Activated CD4-positive, alpha-beta memory T cell treated with anti-CD3 and anti-CD28 coated beads, Interleukin-2, amount 10 ng/mL, durations not matched to agents 7 days and 5 days (primary cell): ENCODE data around the gene ARHGAP27. TPM values are rescaled to one million over a fixed set of nuclear protein-coding genes. Genes with fewer than 3 reads are reported as not detected.

Experiments used
- CTCF ChIA-PET: fragments of 350-600 bp; sonication (Branson Sonifier 250); formaldehyde crosslinking; loops from one replicate; lab custom pipeline; 2021; ENCODE audit warnings: antibody characterized with exemption, inconsistent platforms; lab: Charles Lee
- POLR2A ChIA-PET: fragments of 350-600 bp; sonication (Branson Sonifier 250); formaldehyde crosslinking; loops from one replicate; lab custom pipeline; 2021; ENCODE audit warnings: antibody characterized with exemption; lab: Charles Lee
- DNase-seq: peaks from one replicate; pipeline ENCODE4 v3.0.0-alpha.2; 2020
- H3K27ac Mint-ChIP-seq: one replicate; pipeline ENCODE4 v1.8.0; 2021; ENCODE audit warnings: mild to moderate bottlenecking, mixed read lengths
- H3K27me3 Mint-ChIP-seq: one replicate; pipeline ENCODE4 v1.8.0; 2021; ENCODE audit warnings: mixed read lengths
- H3K36me3 Mint-ChIP-seq: one replicate; pipeline ENCODE4 v1.8.0; 2021; ENCODE audit warnings: low read depth, mixed read lengths
- H3K4me1 Mint-ChIP-seq: one replicate; pipeline ENCODE4 v1.8.0; 2021; ENCODE audit warnings: mixed read lengths
- H3K4me3 Mint-ChIP-seq: one replicate; pipeline ENCODE4 v1.8.0; 2021; ENCODE audit warnings: mild to moderate bottlenecking, mixed read lengths
- H3K9me3 Mint-ChIP-seq: one replicate; pipeline ENCODE4 v1.8.0; 2021; ENCODE audit warnings: mixed read lengths
- total RNA-seq, 2 experiments: library from RNA; stranded (reverse); gene quantifications; one replicate each; pipeline ENCODE4 v1.2.3, GENCODE V29; 2021

Gene ARHGAP27
- total RNA-seq, 2 experiments from 2014 or later, result 81.4 to 84.4 TPM

- H3K27ac Mint-ChIP-seq, result no peak overlapping the region
- DNase-seq, result no peak
- peaks cover 12% of the 10 kb centered on the region for H3K4me1 Mint-ChIP-seq
- H3K4me3 Mint-ChIP-seq, result no peak overlapping the region
- no peaks in the 10 kb centered on the region for H3K36me3 Mint-ChIP-seq
- H3K27me3 Mint-ChIP-seq, result peaks cover 31% of the 10 kb centered on the region
- no peaks in the 10 kb centered on the region for H3K9me3 Mint-ChIP-seq
- ChIA-PET POLR2A (no interaction called here), CTCF (interaction anchor here (0.5 to 1.3 kb wide), 3 partner anchors 90 to 170 kb away, joined by 3 read pairs; no protein-coding TSS in a partner anchor)
Observed at GRCh38 chr17:45367216-45367615, 65.5 kb downstream of the ARHGAP27 start.

GRCh38 chr17:45366691-45367090 is 66.0 kb downstream of the ARHGAP27 start:
- H3K9me3 Mint-ChIP-seq, result no peaks in the 10 kb centered on the region
- no peak for DNase-seq
- peaks cover 8% of the 10 kb centered on the region for H3K4me1 Mint-ChIP-seq
- H3K4me3 Mint-ChIP-seq, result no peak overlapping the region
- H3K36me3 Mint-ChIP-seq, result no peaks in the 10 kb centered on the region
- ChIA-PET CTCF (interaction anchor here (0.5 to 1.3 kb wide), 3 partner anchors 89 to 169 kb away, joined by 3 read pairs; no protein-coding TSS in a partner anchor), POLR2A (no interaction called here)
- peaks cover 28% of the 10 kb centered on the region for H3K27me3 Mint-ChIP-seq
- H3K27ac Mint-ChIP-seq, result no peak overlapping the region

- ChIA-PET POLR2A (no interaction called here), CTCF (interaction anchor here (1.3 kb wide), 1 partner anchor 169 kb away, joined by 3 read pairs; no protein-coding TSS in a partner anchor)
- no peaks in the 10 kb centered on the region for H3K9me3 Mint-ChIP-seq
- DNase-seq, result no peak
- peaks cover 4% of the 10 kb centered on the region for H3K4me1 Mint-ChIP-seq
- no peak overlapping the region for H3K27ac Mint-ChIP-seq
- no peak overlapping the region for H3K4me3 Mint-ChIP-seq
- H3K27me3 Mint-ChIP-seq, result peaks cover 30% of the 10 kb centered on the region
- H3K36me3 Mint-ChIP-seq, result no peaks in the 10 kb centered on the region
Observed at GRCh38 chr17:45366049-45366448, 66.6 kb downstream of the ARHGAP27 start.

- POLR2A ChIA-PET, result no interaction called here
Observed at GRCh38 chr17:45364531-45365390, 67.9 kb downstream of the ARHGAP27 start.

DNA sequence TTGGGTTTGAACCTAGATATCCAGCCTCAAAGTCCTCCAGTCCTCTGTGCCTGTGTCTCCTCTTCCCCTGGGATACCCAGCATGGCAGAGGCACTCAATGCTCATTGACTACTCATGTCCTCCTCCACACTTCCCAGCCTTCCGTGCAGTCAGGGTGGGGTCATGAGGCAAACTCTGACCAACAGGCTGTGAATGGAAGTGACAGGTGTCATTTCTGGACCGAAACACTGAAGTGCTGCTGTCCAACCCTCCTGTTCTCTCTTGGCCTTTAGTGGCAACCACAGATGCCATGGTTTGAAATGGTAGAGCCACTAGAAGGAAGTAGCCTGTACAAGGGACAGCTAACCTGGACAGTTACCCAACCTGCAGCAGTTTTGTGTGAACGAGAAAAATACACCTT is 69.2 kb downstream of the ARHGAP27 start:
- CTCF ChIA-PET, result no interaction called here
- Mint-ChIP-seq H3K27me3 (peaks cover 22% of the 10 kb centered on the region), H3K27ac (no peak overlapping the region), H3K36me3 (no peaks in the 10 kb centered on the region), H3K4me1 (no peaks in the 10 kb centered on the region), H3K4me3 (no peak overlapping the region), H3K9me3 (no peaks in the 10 kb centered on the region)
- DNase-seq, result no peak
- POLR2A ChIA-PET, result no interaction called here

More at GRCh38 chr17:45364531-45365390, 67.9 kb downstream of the ARHGAP27 start:
- H3K27ac Mint-ChIP-seq, result no peak overlapping the region
- H3K4me3 Mint-ChIP-seq, result no peak overlapping the region
- CTCF ChIA-PET, result no interaction called here
- no peaks in the 10 kb centered on the region for H3K4me1 Mint-ChIP-seq
- no peaks in the 10 kb centered on the region for H3K36me3 Mint-ChIP-seq
- H3K9me3 Mint-ChIP-seq, result no peaks in the 10 kb centered on the region
- H3K27me3 Mint-ChIP-seq, result peaks cover 27% of the 10 kb centered on the region
- no peak for DNase-seq

DNA sequence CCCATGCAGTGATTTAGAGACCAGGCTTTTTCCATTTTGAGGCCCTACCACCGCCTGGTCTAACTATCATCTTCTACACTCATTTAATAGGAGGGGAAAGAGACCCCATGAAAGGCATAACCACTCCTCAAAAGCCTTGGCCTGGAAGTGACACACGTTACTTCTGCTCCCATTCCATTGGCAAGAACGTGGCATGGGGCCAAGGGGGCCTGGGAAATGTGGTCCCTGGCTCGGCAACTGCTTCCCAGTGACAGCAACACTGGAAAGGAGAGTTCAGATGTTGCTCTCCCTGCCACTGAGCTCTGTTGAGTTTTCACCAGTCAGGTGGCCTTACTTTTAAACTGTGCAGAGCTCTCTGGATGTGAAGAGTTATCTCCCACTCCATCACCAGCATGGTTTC is 70.7 kb downstream of the ARHGAP27 start:
- Mint-ChIP-seq H3K4me3 (no peak overlapping the region), H3K27ac (no peak overlapping the region), H3K9me3 (no peaks in the 10 kb centered on the region), H3K27me3 (peaks cover 21% of the 10 kb centered on the region), H3K36me3 (no peaks in the 10 kb centered on the region), H3K4me1 (no peaks in the 10 kb centered on the region)
- POLR2A ChIA-PET, result no interaction called here
- DNase-seq, result no peak
- CTCF ChIA-PET, result interaction anchor here (1.0 kb wide), 1 partner anchor 85 kb away, joined by 4 read pairs; no protein-coding TSS in a partner anchor

DNA sequence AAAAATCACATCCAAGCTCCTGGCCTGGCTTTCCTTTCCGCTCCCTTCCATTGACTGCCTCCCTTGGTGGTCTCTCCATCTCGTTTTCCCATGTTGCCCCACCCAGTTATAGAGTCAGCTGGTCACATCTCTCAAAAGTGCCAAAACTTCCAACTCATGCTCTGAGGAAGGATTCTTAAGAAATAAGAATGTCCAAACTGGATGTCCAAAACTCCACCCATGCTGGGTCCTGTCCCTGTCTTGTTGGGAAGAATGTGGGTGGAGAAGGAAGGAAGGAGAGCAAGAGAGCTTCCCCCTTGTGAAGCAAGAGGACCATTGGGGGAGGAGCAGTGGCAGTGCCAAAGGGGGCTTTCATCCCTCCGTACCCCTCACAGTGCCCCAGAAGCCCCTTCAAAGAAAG is 71.2 kb downstream of the ARHGAP27 start:
- Mint-ChIP-seq H3K4me1 (peaks cover 1% of the 10 kb centered on the region), H3K9me3 (no peaks in the 10 kb centered on the region), H3K4me3 (no peak overlapping the region), H3K36me3 (no peaks in the 10 kb centered on the region), H3K27ac (no peak overlapping the region), H3K27me3 (peaks cover 21% of the 10 kb centered on the region)
- no peak for DNase-seq
- ChIA-PET CTCF (no interaction called here), POLR2A (no interaction called here)

DNA sequence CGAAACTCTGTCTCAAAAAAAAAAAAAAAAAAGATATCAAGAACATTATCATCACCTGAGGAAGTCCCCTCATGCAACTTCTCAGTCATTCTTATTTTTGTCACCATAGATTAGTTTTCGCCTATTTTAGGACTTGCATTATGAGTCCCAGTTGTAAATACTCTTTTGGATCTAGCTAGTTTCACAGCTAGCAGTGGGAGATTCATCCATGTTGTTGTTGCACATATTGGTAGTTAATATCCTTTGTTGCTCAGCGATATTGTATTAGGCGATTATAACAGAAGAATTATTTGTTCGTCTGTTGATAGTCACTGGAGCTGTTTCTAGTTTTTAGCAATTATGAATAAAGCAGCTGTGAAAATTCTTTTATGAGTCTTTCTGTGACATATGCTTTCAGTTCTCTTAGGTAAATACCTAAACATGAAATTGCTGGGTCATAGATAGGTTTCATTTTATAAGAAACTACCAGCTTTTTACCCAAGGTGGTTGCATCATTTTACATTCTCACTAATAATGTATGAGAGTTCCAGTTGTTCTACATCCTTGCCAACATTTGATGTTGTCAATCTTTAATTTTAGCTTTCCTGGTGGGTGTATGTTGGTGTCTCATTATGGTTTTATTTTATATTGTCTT is 75.2 kb downstream of the ARHGAP27 start:
- H3K36me3 Mint-ChIP-seq, result no peaks in the 10 kb centered on the region
- H3K4me1 Mint-ChIP-seq, result peaks cover 10% of the 10 kb centered on the region
- no peak overlapping the region for H3K4me3 Mint-ChIP-seq
- ChIA-PET CTCF (interaction anchor here (1.3 kb wide), 1 partner anchor 160 kb away, joined by 3 read pairs; no protein-coding TSS in a partner anchor), POLR2A (no interaction called here)
- no peak for DNase-seq
- H3K27ac Mint-ChIP-seq, result no peak overlapping the region
- H3K9me3 Mint-ChIP-seq, result peaks cover 4% of the 10 kb centered on the region
- peaks cover 18% of the 10 kb centered on the region for H3K27me3 Mint-ChIP-seq

- CTCF ChIA-PET, result no interaction called here
- Mint-ChIP-seq H3K27ac (no peak overlapping the region), H3K27me3 (peaks cover 20% of the 10 kb centered on the region)
Observed at GRCh38 chr17:45355087-45355486, 77.6 kb downstream of the ARHGAP27 start.

GRCh38 chr17:45353043-45353442 is 79.6 kb downstream of the ARHGAP27 start:
- H3K9me3 Mint-ChIP-seq, result peaks cover 11% of the 10 kb centered on the region
- H3K27ac Mint-ChIP-seq, result no peak overlapping the region
- CTCF ChIA-PET, result no interaction called here
- H3K36me3 Mint-ChIP-seq, result no peaks in the 10 kb centered on the region
- no peak overlapping the region for H3K4me3 Mint-ChIP-seq
- no peak for DNase-seq
- peaks cover 30% of the 10 kb centered on the region for H3K27me3 Mint-ChIP-seq
- H3K4me1 Mint-ChIP-seq, result peaks cover 11% of the 10 kb centered on the region
- POLR2A ChIA-PET, result no interaction called here

More at GRCh38 chr17:45355087-45355486, 77.6 kb downstream of the ARHGAP27 start:
- POLR2A ChIA-PET, result no interaction called here
- Mint-ChIP-seq H3K4me3 (no peak overlapping the region), H3K4me1 (peaks cover 11% of the 10 kb centered on the region), H3K9me3 (peaks cover 11% of the 10 kb centered on the region), H3K36me3 (no peaks in the 10 kb centered on the region)
- no peak for DNase-seq

GRCh38 chr17:45351831-45352230 is 80.8 kb downstream of the ARHGAP27 start:
- peaks cover 11% of the 10 kb centered on the region for H3K4me1 Mint-ChIP-seq
- peaks cover 11% of the 10 kb centered on the region for H3K9me3 Mint-ChIP-seq
- peaks cover 30% of the 10 kb centered on the region for H3K27me3 Mint-ChIP-seq
- H3K36me3 Mint-ChIP-seq, result no peaks in the 10 kb centered on the region
- DNase-seq, result no peak
- ChIA-PET CTCF (no interaction called here), POLR2A (no interaction called here)
- H3K4me3 Mint-ChIP-seq, result no peak overlapping the region
- no peak overlapping the region for H3K27ac Mint-ChIP-seq

- POLR2A ChIA-PET, result no interaction called here
- H3K27ac Mint-ChIP-seq, result no peak overlapping the region
Observed at GRCh38 chr17:45347444-45347843, 85.2 kb downstream of the ARHGAP27 start.

More at GRCh38 chr17:45347444-45347843, 85.2 kb downstream of the ARHGAP27 start:
- Mint-ChIP-seq H3K27me3 (peaks cover 20% of the 10 kb centered on the region), H3K4me1 (peaks cover 2% of the 10 kb centered on the region), H3K9me3 (peaks cover 7% of the 10 kb centered on the region), H3K4me3 (no peak overlapping the region), H3K36me3 (no peaks in the 10 kb centered on the region)
- CTCF ChIA-PET, result interaction anchor here (0.6 kb wide), 1 partner anchor 192 kb away, joined by 4 read pairs; no protein-coding TSS in a partner anchor
- no peak for DNase-seq
